ENCODE measurements around the gene NINL.

Gene NINL

DNA sequence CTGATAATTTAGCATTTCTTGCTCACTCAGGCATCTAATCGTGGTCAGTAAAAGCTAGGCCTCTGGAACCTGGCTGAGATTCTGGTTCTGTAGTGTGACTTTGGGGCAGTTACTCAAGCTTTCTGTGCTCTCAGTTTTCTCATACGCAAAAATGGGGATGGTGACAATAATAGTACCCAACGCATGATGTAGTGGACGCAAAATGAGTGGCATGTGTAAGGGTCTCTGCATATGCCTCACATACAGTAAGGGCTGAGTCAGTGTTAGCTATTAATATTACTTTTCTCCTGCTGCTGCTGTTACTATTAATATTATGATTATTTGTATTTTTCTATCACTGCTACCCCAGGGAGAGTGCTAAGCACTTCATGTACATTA, 177.2 kb downstream of the NINL start:
- peak overlapping the region; percentile 55 for H3K4me3 ChIP-seq (ENCODE audit: severe bottlenecking)
- peaks cover 37% of the 10 kb centered on the region for H3K36me3 ChIP-seq (ENCODE audit: low read depth)
- peaks cover 8% of the 10 kb centered on the region for H3K4me1 ChIP-seq (ENCODE audit: insufficient read depth, poor library complexity, severe bottlenecking)
- no peak for ATAC-seq (ENCODE audit: low read depth)
- no peaks in the 10 kb centered on the region for H3K27me3 ChIP-seq (ENCODE audit: insufficient read depth, poor library complexity, severe bottlenecking)
- H3K9me3 ChIP-seq (ENCODE audit: severe bottlenecking) = no peaks in the 10 kb centered on the region
- TF ChIP-seq, protein P1, sequence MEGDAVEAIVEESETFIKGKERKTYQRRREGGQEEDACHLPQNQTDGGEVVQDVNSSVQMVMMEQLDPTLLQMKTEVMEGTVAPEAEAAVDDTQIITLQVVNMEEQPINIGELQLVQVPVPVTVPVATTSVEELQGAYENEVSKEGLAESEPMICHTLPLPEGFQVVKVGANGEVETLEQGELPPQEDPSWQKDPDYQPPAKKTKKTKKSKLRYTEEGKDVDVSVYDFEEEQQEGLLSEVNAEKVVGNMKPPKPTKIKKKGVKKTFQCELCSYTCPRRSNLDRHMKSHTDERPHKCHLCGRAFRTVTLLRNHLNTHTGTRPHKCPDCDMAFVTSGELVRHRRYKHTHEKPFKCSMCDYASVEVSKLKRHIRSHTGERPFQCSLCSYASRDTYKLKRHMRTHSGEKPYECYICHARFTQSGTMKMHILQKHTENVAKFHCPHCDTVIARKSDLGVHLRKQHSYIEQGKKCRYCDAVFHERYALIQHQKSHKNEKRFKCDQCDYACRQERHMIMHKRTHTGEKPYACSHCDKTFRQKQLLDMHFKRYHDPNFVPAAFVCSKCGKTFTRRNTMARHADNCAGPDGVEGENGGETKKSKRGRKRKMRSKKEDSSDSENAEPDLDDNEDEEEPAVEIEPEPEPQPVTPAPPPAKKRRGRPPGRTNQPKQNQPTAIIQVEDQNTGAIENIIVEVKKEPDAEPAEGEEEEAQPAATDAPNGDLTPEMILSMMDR (IDR thresholded peaks at IDR 0.05; ENCODE audit: poor library complexity, severe bottlenecking) = no peak
- H3K27ac ChIP-seq (ENCODE audit: poor library complexity, severe bottlenecking) = peak overlapping the region; percentile 58
- DNase-seq (ENCODE audit: low spot score) = no peak

DNA sequence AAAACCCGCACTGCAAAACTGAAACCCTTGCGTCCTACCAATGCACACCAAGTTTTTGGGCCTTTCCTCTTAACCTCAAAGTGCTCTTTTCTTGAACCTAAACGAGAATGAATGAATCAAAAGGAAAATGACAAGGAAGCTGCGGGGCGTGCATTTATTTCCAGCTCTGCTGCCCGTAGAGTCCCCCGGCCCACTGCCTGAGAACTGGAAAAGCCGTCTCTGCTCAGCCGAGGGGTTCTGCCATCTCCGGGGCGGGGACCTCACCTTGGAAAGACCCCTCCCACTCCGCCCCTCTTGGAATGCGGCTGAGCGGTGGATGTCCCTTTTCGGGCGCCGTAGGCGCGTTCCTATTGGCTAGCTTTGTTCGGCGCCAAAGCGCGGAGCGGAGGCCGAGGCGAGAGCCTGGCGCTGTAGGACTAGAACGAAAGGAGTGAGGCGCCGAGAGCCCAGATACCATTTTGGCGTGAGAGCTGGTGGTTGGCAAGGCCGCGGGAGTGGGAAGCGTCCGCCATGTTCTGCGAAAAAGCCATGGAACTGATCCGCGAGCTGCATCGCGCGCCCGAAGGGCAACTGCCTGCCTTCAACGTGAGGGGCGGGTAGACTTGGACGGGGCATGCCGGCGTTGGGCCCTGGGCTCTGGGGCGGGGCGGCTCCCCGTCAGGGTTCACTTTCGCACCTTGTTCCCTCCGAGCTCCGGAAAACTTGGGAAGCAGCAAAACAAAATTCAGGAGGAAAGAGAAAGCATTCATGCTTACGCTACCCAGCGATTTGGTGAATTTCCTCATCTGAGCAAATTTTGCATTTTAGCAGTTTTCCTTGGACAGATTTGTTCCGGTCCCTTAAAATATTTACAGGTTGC, 177.8 kb downstream of the NINL start, which contains the start of gene GINS1:
Gene GINS1, plus strand, starts transcription at position 363 of the 859 bp plus-strand sequence. Its CDS starts 148 bp downstream, at position 511.
- H3K27me3 ChIP-seq (ENCODE audit: insufficient read depth, poor library complexity, severe bottlenecking) = no peaks in the 10 kb centered on the region
- H3K4me1 ChIP-seq (ENCODE audit: insufficient read depth, poor library complexity, severe bottlenecking) = peaks cover 8% of the 10 kb centered on the region
- H3K27ac ChIP-seq (ENCODE audit: poor library complexity, severe bottlenecking) = peak within 1 kb of the TSS; percentile 58
- H3K36me3 ChIP-seq (ENCODE audit: low read depth) = peaks cover 31% of the 10 kb centered on the region
- DNase-seq (ENCODE audit: low spot score) (peak; percentile 93), ATAC-seq (ENCODE audit: low read depth) (peak; percentile 92)
- peaks cover 2% of the 10 kb centered on the region for H3K9me3 ChIP-seq (ENCODE audit: severe bottlenecking)
- peak within 1 kb of the TSS; percentile 55 for H3K4me3 ChIP-seq (ENCODE audit: severe bottlenecking)
- TF ChIP-seq, protein P1 (IDR thresholded peaks at IDR 0.05; ENCODE audit: poor library complexity, severe bottlenecking) = no peak

All from RWPE2 (cell line).